H1 (cell line): ENCODE results near the gene AUH. TPM values are rescaled to one million over a fixed set of nuclear protein-coding genes. Genes with fewer than 3 reads are reported as not detected.

Experiments used
- CEBPB ChIP-seq: IDR thresholded peaks from 2 replicates; pipeline ENCODE4 v1.6.1; 2012; ENCODE audit warnings: low read depth, low read length
- E2F6 ChIP-seq: IDR thresholded peaks from 2 replicates; pipeline ENCODE4 v1.6.1; 2012; ENCODE audit warnings: inconsistent platforms
- EZH2 ChIP-seq: fragments of 200-600 bp; sonication (generic); IDR thresholded peaks from 2 replicates; pipeline ENCODE4 v1.7.1; 2012; ENCODE audit warnings: low read depth, mild to moderate bottlenecking, moderate library complexity, low read length, inconsistent platforms; ENCODE audit not compliant: severe bottlenecking
- SIRT6 ChIP-seq: IDR thresholded peaks from one replicate; pipeline ENCODE4 v1.7.1; 2012; ENCODE audit warnings: low read length, inconsistent platforms
- TEAD4 ChIP-seq: IDR thresholded peaks from 2 replicates; pipeline ENCODE4 v1.6.1; 2012; ENCODE audit warnings: low read depth, low read length, inconsistent platforms, mixed read lengths
- polyA plus RNA-seq, 7 experiments: library from polyadenylated mRNA; depleted of rRNA in 3 of 7; stranded (reverse) in 5 of 7; unstranded in 2 of 7; fragments of >200 nt in 5 of 7; fragments of 200-250 nt in 2 of 7; gene quantifications; 1 replicate in 5 of 7; 2 replicates in 1 of 7; 4 replicates in 1 of 7; pipeline versions ENCODE4 v1.2.1 to v1.2.3, GENCODE V29; 2011 to 2013; ENCODE audit warnings: missing spikeins in 2 of 7, mixed read lengths in 2 of 7
- total RNA-seq: library from RNA; stranded (reverse); fragmentation: NEBNext Ultra II Directional; extraction: Animal tissue kit (Norgen Biotek cat#: 25700); gene quantifications from 2 replicates; pipeline ENCODE4 v1.2.1, GENCODE V29; 2021

AUH gene
- total and polyA plus RNA-seq, 2 of the 8 experiments (the other 6 are each of a cell fraction or from before 2014, with no cell fraction given): 5.8 to 21.9 TPM

GRCh38 chr9:91302831-91303230 lies 58.9 kb downstream of the AUH start (continued):
- TF ChIP-seq E2F6 (no peak), TEAD4 (no peak), SIRT6 (no peak), EZH2 (no peak), CEBPB (no peak)
